K562 (cell line): ENCODE results near the gene GLE1. TPM values are rescaled to one million over a fixed set of nuclear protein-coding genes. Genes with fewer than 3 reads are reported as not detected.

Experiments used
- ATAC-seq: fragments of 200-7000 bp; cut with Tn5 transposase; 3 replicates; pipeline ENCODE4 v1.9.1; 2020; ENCODE audit warnings: moderate library complexity
- BruUV-seq: library from RNA; stranded (reverse); fragments of 400-500 nt; replicated peaks from 2 replicates; lab custom pipeline; 2021; lab: Mats Ljungman, UMichigan
- CTCF ChIA-PET: fragments of 300-600 bp; formaldehyde crosslinking; extraction: SDS; loops from one replicate; lab custom pipeline; 2021; ENCODE audit warnings: low intra/inter-chr PET ratio; lab: Yijun Ruan, JAX
- POLR2A ChIA-PET: fragments of 300-600, 350-650 bp; sonication (Branson Sonifier 250); formaldehyde crosslinking; extraction: SDS; loops from one replicate; lab custom pipeline; 2021; ENCODE audit warnings: antibody characterized with exemption, inconsistent platforms; lab: Yijun Ruan, JAX
- DNase-seq, 4 experiments: peaks; one replicate each; pipeline versions ENCODE4 v3.0.0 to v3.0.0-alpha.2; 2011 to 2018; ENCODE audit warnings: low spot score in 3 of 4, mixed read lengths in 3 of 4; ENCODE audit errors: extremely low read depth in 1 of 4
- FAIRE-seq: peaks from 2 replicates; lab custom pipeline; 2011; peaks lifted over from hg19 to GRCh38; lab: Jason Lieb, UNC
- H2AFZ ChIP-seq: 2 replicates; pipeline ENCODE4 v1.6.0; 2011; ENCODE audit warnings: low read depth, low read length, control low read depth, inconsistent platforms
- H3K27ac ChIP-seq: fragments of 200-600 bp; 3 replicates; pipeline ENCODE4 v1.8.0; 2011; ENCODE audit warnings: low read depth, mild to moderate bottlenecking, control low read depth, inconsistent platforms, low read length, moderate library complexity, mixed read lengths; ENCODE audit errors: extremely low read depth
- H3K27me3 ChIP-seq, 2 experiments: fragments of 300-600 bp in 1 of 2; 2 replicates in 1 of 2; 3 replicates in 1 of 2; pipeline versions ENCODE4 v1.6.0 to v1.8.0; 2011; ENCODE audit warnings: inconsistent platforms in 2 of 2, low read length in 2 of 2, mild to moderate bottlenecking in 1 of 2, mixed read lengths in 1 of 2, moderate library complexity in 1 of 2; ENCODE audit not compliant: control insufficient read depth in 2 of 2, insufficient read depth in 2 of 2
- H3K36me3 ChIP-seq: fragments of 300-600 bp; 3 replicates; pipeline ENCODE4 v1.8.0; 2011; ENCODE audit warnings: mild to moderate bottlenecking, low read length, inconsistent platforms; ENCODE audit not compliant: control insufficient read depth, insufficient read depth
- H3K4me1 ChIP-seq, 2 experiments: fragments of 200-600 bp in 1 of 2; replicated peaks in 1 of 2; 2 replicates in 1 of 2; 3 replicates in 1 of 2; pipeline versions ENCODE4 v1.5.1 to v1.8.0; 2011; ENCODE audit warnings: inconsistent platforms in 2 of 2, low read length in 2 of 2, mild to moderate bottlenecking in 1 of 2, mixed read lengths in 1 of 2, moderate library complexity in 1 of 2; ENCODE audit not compliant: control insufficient read depth in 2 of 2, insufficient read depth in 2 of 2
- H3K4me2 ChIP-seq: 2 replicates; pipeline ENCODE4 v1.6.1; 2011; ENCODE audit warnings: low read length, control low read depth, inconsistent platforms, mixed read lengths; ENCODE audit not compliant: insufficient read depth
- H3K4me3 ChIP-seq: fragments of 200-600 bp; sonication (generic), shearing (Covaris generic); 2 replicates; pipeline ENCODE4 v1.5.1; 2016; ENCODE audit warnings: control low read depth, inconsistent platforms
- H3K79me2 ChIP-seq: fragments of 200-600 bp; 3 replicates; pipeline ENCODE4 v1.8.0; 2011; ENCODE audit warnings: low read length, inconsistent platforms; ENCODE audit not compliant: control insufficient read depth, insufficient read depth
- H3K9ac ChIP-seq, 2 experiments: 2 replicates each; pipeline versions ENCODE4 v1.6.0 to v1.6.1; 2011; ENCODE audit warnings: low read depth in 2 of 2, low read length in 2 of 2, control low read depth in 1 of 2, inconsistent platforms in 1 of 2, mild to moderate bottlenecking in 1 of 2, mixed read lengths in 1 of 2; ENCODE audit not compliant: insufficient read depth in 1 of 2
- H3K9me1 ChIP-seq: one replicate; pipeline ENCODE4 v1.6.0; 2011; ENCODE audit warnings: inconsistent platforms, mild to moderate bottlenecking, low read length, moderate library complexity; ENCODE audit not compliant: control insufficient read depth, insufficient read depth
- H3K9me3 ChIP-seq: replicated peaks from 2 replicates; pipeline ENCODE4 v1.5.1; 2011; ENCODE audit warnings: low read depth, low read length, inconsistent platforms; ENCODE audit not compliant: control insufficient read depth, insufficient read depth
- H4K20me1 ChIP-seq: replicated peaks from 2 replicates; pipeline ENCODE4 v1.6.1; 2011; ENCODE audit warnings: low read length, inconsistent platforms, mixed read lengths; ENCODE audit not compliant: control insufficient read depth, insufficient read depth
- CHD1 ChIP-seq: fragments of 200-600 bp; sonication (generic); IDR thresholded peaks from one replicate; pipeline ENCODE4 v1.6.1; 2012; ENCODE audit warnings: mild to moderate bottlenecking, moderate library complexity, low read length, inconsistent platforms
- E2F6 ChIP-seq, 2 experiments: IDR thresholded peaks; 2 replicates each; pipeline ENCODE4 v1.6.1; 2011; ENCODE audit warnings: borderline replicate concordance in 1 of 2, control low read depth in 1 of 2, low read depth in 1 of 2, low read length in 1 of 2, mild to moderate bottlenecking in 1 of 2, mixed read lengths in 1 of 2, moderate library complexity in 1 of 2; ENCODE audit not compliant: insufficient read depth in 1 of 2, insufficient read length in 1 of 2, poor library complexity in 1 of 2, severe bottlenecking in 1 of 2; ENCODE audit errors: extremely low read depth in 1 of 2
- GTF2E2 ChIP-seq: fragments of 200-800 bp; sonication (Bioruptor generic); IDR thresholded peaks from 2 replicates; pipeline ENCODE4 v1.6.1; 2016; ENCODE audit warnings: missing genetic modification characterization, missing compliant biosample characterization
- HNRNPLL ChIP-seq: fragments of 200-400 bp; formaldehyde crosslinking; IDR thresholded peaks from 2 replicates; pipeline ENCODE4 v1.6.1; 2017; ENCODE audit warnings: low read length, low read depth, mild to moderate bottlenecking; ENCODE audit not compliant: poor library complexity, severe bottlenecking
- L3MBTL2 ChIP-seq: fragments of 450-650 bp; IDR thresholded peaks from 2 replicates; pipeline ENCODE4 v1.6.1; 2016; ENCODE audit warnings: mild to moderate bottlenecking, moderate library complexity
- NFE2 ChIP-seq: IDR thresholded peaks from 2 replicates; pipeline ENCODE4 v1.6.1; 2014; ENCODE audit warnings: antibody characterized with exemption, low read depth
- NFYB ChIP-seq: IDR thresholded peaks from 2 replicates; pipeline ENCODE4 v1.6.1; 2011; ENCODE audit warnings: mild to moderate bottlenecking, moderate library complexity; ENCODE audit not compliant: insufficient read length; ENCODE audit errors: extremely low read depth
- NRF1 ChIP-seq, 2 experiments: fragments of 450-650 bp; IDR thresholded peaks in 1 of 2; conservative IDR thresholded peaks in 1 of 2; 2 replicates each; pipeline ENCODE4 v1.6.1; 2014; ENCODE audit warnings: mild to moderate bottlenecking in 2 of 2
- PHF21A ChIP-seq: fragments of 450-650 bp; IDR thresholded peaks from 2 replicates; pipeline ENCODE4 v1.6.1; 2017; ENCODE audit warnings: low read depth, borderline replicate concordance
- RBFOX2 ChIP-seq: fragments of 200-400 bp; formaldehyde crosslinking; IDR thresholded peaks from 2 replicates; pipeline ENCODE4 v1.6.1; 2017; ENCODE audit warnings: low read depth, mild to moderate bottlenecking, low read length, moderate library complexity
- RFX1 ChIP-seq: fragments of 450-650 bp; IDR thresholded peaks from 2 replicates; pipeline ENCODE4 v1.6.1; 2016; ENCODE audit warnings: mild to moderate bottlenecking, moderate library complexity
- SNIP1 ChIP-seq: fragments of 450-650 bp; IDR thresholded peaks from 2 replicates; pipeline ENCODE4 v1.7.1; 2017; ENCODE audit warnings: low read depth, mild to moderate bottlenecking
- U2AF1 ChIP-seq: fragments of 200-400 bp; formaldehyde crosslinking; optimal IDR thresholded peaks from 2 replicates; pipeline ENCODE3; 2017; ENCODE audit warnings: mild to moderate bottlenecking, low read depth, low read length, moderate library complexity
- ZNF212 ChIP-seq: fragments of 450-650 bp; formaldehyde crosslinking; IDR thresholded peaks from 2 replicates; pipeline ENCODE4 v1.4.0; 2020; ENCODE audit warnings: mild to moderate bottlenecking
- ZNF395 ChIP-seq: fragments of 200-800 bp; sonication (Bioruptor generic); IDR thresholded peaks from 2 replicates; pipeline ENCODE4 v1.6.1; 2017; ENCODE audit warnings: missing genetic modification characterization, missing compliant biosample characterization
- ZNF589 ChIP-seq: fragments of 200-800 bp; sonication (Bioruptor generic); IDR thresholded peaks from 2 replicates; pipeline ENCODE4 v1.6.1; 2016; ENCODE audit warnings: low read depth, missing genetic modification characterization, missing compliant biosample characterization
- WGBS: fragments of 100-300 bp; shearing (Covaris generic); methylation state at CpG from one replicate; pipeline ENCODE4 v1.1.6; 2016; ENCODE audit warnings: low coverage, mixed read lengths; ENCODE audit not compliant: insufficient coverage; ENCODE audit errors: missing lambda C conversion rate; 5-methylcytosine and 5-hydroxymethylcytosine counted together
- in situ Hi-C: fragments of 300-500 bp; cut with MboI; formaldehyde crosslinking; loops from 4 replicates; pipeline ENCODE4 v1.15.0; 2018; ENCODE audit warnings: inconsistent platforms, mixed read lengths
- intact Hi-C: fragments of 100-400 bp; cut with micrococcal nuclease; formaldehyde crosslinking; loops from 2 replicates; pipeline ENCODE4 v1.14.2; 2022
- polyA plus RNA-seq, 8 experiments: library from polyadenylated mRNA; depleted of rRNA in 4 of 8; stranded (reverse) in 5 of 8; unstranded in 3 of 8; fragments of >200 nt; fragmentation: Nextera tagmentation in 2 of 8; fragmentation: Illumina TruSeq in 1 of 8; extraction: Ambion mirVana in 2 of 8; extraction: Trizol in 1 of 8; gene quantifications; 2 replicates each; pipeline versions ENCODE4 v1.2.1 to v1.2.3, GENCODE V29; 2011 to 2014; ENCODE audit warnings: inconsistent platforms in 1 of 8, missing spikeins in 1 of 8
- total RNA-seq, 7 experiments: library from RNA; depleted of rRNA in 6 of 7; stranded (reverse); fragments of >200 nt in 6 of 7; fragmentation: Illumina TruSeq in 2 of 7; extraction: Trizol in 2 of 7; gene quantifications; 2 replicates each; pipeline versions ENCODE4 v1.2.1 to v1.2.3, GENCODE V29; 2011 to 2021; ENCODE audit warnings: low replicate concordance in 1 of 7
- TF ChIP-seq, protein P1 (sequence below), 2 experiments: IDR thresholded peaks in 1 of 2; conservative IDR thresholded peaks in 1 of 2; 2 replicates each; pipeline ENCODE4 v1.6.1; 2016; ENCODE audit warnings: low read depth in 2 of 2, mild to moderate bottlenecking in 1 of 2, missing compliant biosample characterization in 1 of 2, missing genetic modification characterization in 1 of 2, moderate library complexity in 1 of 2

The GLE1 gene
- total and polyA plus RNA-seq, 9 of the 15 experiments (the other 6 are each of a cell fraction or from before 2014, with no cell fraction given), result 15.9 to 44.8 (median 37.6) TPM

DNA sequence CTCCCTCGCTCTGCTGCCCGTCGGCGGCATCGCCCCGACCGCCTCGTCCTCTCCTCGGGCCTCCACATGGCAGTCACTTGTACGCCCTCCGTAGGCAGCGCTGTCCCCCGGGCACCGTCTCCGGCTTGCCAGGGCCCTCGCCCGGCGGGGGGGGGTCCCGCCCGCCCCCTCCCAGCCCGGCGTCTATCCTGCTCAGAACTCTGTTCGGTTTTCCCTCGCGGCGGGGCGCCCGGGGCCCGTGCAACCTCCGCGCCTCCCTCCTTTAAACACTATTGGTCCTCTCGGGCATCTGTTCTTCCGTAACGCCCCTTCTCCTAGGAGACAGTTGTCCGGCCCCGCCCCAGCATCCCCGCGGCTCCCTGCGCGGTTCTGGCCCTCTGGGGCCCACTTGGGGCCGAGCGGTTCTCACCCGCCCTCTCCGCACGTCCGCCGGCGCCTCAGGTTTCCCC is 47.9 kb upstream of the GLE1 start:
- Histone ChIP-seq H3K36me3 (peaks cover 33% of the 10 kb centered on the region), H2AFZ (peak overlapping the region; percentile 100), H3K79me2 (peaks cover 34% of the 10 kb centered on the region), H3K4me1 (peaks cover 6 to 26% of the 10 kb centered on the region in 2 experiments; a peak in 3 of 5 replicates), H3K9me1 (peaks cover 7% of the 10 kb centered on the region), H3K4me2 (peak overlapping the region; percentile 97), H3K27ac (peak overlapping the region; percentile 80), H3K27me3 (no peaks in the 10 kb centered on the region), H3K4me3 (peak overlapping the region; percentile 79), H3K9me3 (no peaks in the 10 kb centered on the region), H4K20me1 (no peaks in the 10 kb centered on the region; the same call in 1 of the 2 replicates), H3K9ac (peak overlapping the region; percentile 76 to 93)
- in situ Hi-C loops, result no loop called here
- FAIRE-seq (peak; percentile 71), ATAC-seq (peak; percentile 89), DNase-seq (peak; percentile 85 to 91 (median 87))
- intact Hi-C loops, result loop anchor here (5.0 kb wide), 1 partner anchor 36 kb away; no protein-coding TSS in a partner anchor
- CTCF ChIA-PET, result no interaction called here
- BruUV-seq, result no TSS peak
- POLR2A ChIA-PET, result interaction anchor here (0.7 kb wide), 1 partner anchor 12 kb away, joined by 3 read pairs; no protein-coding TSS in a partner anchor
- under 1% methylated on average over 33 of the region's 48 CpGs for WGBS
- TF ChIP-seq HNRNPLL (no peak), RBFOX2 (peak; percentile 73), ZNF395 (no peak), E2F6 (IDR thresholded peaks at IDR 0.05; ENCODE audit: borderline replicate concordance in 1 of 2, extremely low read depth in 1 of 2, insufficient read depth in 1 of 2, insufficient read length in 1 of 2, low read depth in 1 of 2, low read length in 1 of 2, poor library complexity in 1 of 2, severe bottlenecking in 1 of 2) (peak; percentile 48 to 77), ZNF589 (CRISPR knock-in tag) (no peak), NRF1 (conservative IDR thresholded peaks at IDR 0.05 in 1 of 2, IDR thresholded peaks at IDR 0.05 in 1 of 2) (peak in 1 of 2 experiments; percentile 26; a peak in 1 of 4 replicates), GTF2E2 (no peak), RFX1 (peak; percentile 80), PHF21A (no peak), NFE2 (no peak), U2AF1 (peak; percentile 38), NFYB (peak; percentile 30), ZNF212 (CRISPR knock-in tag) (no peak), SNIP1 (no peak), CHD1 (peak; percentile 21), L3MBTL2 (peak; percentile 73; the same call in 1 of the 2 replicates)
- TF ChIP-seq, protein P1, sequence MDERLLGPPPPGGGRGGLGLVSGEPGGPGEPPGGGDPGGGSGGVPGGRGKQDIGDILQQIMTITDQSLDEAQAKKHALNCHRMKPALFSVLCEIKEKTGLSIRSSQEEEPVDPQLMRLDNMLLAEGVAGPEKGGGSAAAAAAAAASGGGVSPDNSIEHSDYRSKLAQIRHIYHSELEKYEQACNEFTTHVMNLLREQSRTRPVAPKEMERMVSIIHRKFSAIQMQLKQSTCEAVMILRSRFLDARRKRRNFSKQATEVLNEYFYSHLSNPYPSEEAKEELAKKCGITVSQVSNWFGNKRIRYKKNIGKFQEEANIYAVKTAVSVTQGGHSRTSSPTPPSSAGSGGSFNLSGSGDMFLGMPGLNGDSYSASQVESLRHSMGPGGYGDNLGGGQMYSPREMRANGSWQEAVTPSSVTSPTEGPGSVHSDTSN (CRISPR knock-in tag; IDR thresholded peaks at IDR 0.05; ENCODE audit: low read depth), result no peak
- TF ChIP-seq, protein P1 (tag; conservative IDR thresholded peaks at IDR 0.05; ENCODE audit: low read depth), result peak; percentile 61
